LNCaP clone FGC (cell line): ENCODE results near the gene IDS.

Experiments
- DNase-seq: peaks from one replicate; pipeline ENCODE4 v3.0.0-alpha.2; 2011; ENCODE audit warnings: low read depth
- H3K4me3 ChIP-seq: 2 replicates; pipeline ENCODE4 v1.5.1; 2011; ENCODE audit warnings: mild to moderate bottlenecking, low read depth, low read length, control low read depth
- TF ChIP-seq, protein P1 (sequence below): IDR thresholded peaks from 2 replicates; pipeline ENCODE4 v1.5.1; 2012; ENCODE audit warnings: mild to moderate bottlenecking; ENCODE audit not compliant: control insufficient read depth, insufficient read depth; ENCODE audit errors: extremely low read depth

Gene IDS

DNA sequence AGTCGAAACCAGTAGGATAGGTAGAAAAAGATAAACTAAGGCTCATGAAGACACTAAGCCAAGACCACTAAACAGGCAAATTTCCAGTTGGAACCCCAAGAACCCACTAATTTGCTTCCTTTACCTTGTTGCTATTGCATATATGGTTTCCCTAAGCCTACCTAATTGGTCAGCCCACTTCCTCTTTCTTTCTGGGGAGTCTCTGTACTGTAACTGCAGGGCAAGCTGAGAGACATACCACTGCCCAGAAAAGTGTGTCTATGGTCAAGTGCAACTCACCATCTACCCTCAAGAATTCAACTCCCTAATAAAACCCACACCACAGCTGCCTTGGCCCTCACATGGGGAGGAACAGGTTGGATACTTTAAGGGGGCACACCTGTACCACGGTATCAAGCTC, 28.6 kb downstream of the IDS start:
- no peak for DNase-seq
- no peak overlapping the region for H3K4me3 ChIP-seq
- TF ChIP-seq, protein P1, sequence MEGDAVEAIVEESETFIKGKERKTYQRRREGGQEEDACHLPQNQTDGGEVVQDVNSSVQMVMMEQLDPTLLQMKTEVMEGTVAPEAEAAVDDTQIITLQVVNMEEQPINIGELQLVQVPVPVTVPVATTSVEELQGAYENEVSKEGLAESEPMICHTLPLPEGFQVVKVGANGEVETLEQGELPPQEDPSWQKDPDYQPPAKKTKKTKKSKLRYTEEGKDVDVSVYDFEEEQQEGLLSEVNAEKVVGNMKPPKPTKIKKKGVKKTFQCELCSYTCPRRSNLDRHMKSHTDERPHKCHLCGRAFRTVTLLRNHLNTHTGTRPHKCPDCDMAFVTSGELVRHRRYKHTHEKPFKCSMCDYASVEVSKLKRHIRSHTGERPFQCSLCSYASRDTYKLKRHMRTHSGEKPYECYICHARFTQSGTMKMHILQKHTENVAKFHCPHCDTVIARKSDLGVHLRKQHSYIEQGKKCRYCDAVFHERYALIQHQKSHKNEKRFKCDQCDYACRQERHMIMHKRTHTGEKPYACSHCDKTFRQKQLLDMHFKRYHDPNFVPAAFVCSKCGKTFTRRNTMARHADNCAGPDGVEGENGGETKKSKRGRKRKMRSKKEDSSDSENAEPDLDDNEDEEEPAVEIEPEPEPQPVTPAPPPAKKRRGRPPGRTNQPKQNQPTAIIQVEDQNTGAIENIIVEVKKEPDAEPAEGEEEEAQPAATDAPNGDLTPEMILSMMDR, result no peak

DNA sequence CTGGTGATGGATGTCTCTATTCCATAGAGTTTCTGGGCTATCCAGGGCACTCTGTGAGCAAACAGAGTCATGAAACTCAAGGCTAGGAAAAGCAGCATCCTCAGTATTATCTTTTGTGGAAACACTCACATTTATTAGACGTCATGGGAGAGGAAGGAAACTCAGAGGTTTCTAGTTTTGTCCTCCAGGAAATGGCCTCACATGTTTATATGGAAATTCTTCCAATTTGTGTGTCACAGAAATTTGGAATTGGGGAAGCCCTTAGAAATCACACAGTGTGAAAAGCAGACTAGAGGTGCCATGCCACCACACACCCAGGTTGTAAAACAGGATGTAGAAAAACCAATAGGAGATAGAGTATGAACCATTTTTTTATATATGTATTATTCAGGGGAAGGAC, 31.1 kb downstream of the IDS start:
- DNase-seq, result no peak
- TF ChIP-seq, protein P1, result no peak
- no peak overlapping the region for H3K4me3 ChIP-seq

DNA sequence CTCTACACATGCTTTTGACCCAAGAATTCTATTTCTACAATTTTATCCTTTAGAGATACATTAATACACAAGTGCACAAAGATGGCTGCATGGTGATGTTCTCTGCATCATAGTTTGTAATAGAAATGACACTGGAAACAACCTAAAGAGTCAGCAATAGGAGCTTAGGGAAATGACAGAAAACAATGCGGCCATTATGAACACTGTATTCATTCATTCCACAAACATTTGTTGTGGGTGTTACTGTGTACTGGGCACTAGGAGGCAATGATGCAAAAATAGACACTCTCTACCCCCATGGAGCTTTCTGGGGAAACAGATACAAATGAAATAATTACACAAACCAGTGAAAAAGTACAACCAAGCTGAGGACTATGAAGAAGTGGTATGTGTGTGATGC, 32.0 kb downstream of the IDS start:
- DNase-seq, result no peak
- no peak overlapping the region for H3K4me3 ChIP-seq
- TF ChIP-seq, protein P1, result no peak

DNA sequence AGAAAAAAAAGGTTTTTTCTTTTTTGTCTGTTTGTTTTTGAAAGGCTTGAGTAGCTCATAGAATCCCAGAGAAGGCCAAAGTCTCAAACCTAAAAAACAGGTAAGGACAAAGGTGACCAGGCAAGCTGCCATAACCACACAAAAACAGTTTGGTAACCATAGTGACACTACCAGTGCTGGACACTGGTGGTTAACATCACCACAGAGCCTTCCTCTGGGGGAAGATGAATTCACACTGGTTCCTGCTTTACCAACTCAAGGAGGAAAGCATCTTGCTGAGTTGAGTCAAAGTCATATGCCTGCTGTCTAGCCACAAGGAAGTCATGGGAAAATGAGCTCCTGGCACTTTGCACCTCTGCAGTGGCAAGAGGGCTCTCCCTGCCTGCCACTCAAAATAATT, 32.5 kb downstream of the IDS start:
- no peak for DNase-seq
- no peak overlapping the region for H3K4me3 ChIP-seq
- TF ChIP-seq, protein P1, result no peak

DNA sequence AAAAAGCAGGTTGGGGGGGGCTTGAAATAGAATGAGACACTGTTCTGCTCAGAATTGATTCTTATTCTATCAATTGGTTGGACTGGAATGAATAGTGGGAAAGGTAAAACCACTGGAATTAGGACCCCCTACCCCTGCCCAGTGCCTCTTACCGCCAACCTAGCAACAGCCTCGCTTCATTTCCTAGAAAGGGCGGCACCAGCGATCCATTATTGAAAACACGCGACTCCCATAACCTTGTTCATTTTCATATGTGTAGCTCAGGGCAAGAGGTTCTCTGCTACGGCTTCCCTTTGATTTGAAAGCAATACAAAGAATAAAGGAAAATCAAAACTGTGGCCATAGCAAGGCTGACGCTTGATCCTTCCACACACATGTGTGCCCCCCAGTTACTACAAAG, 33.7 kb downstream of the IDS start:
- TF ChIP-seq, protein P1, result no peak
- no peak for DNase-seq
- no peak overlapping the region for H3K4me3 ChIP-seq

DNA sequence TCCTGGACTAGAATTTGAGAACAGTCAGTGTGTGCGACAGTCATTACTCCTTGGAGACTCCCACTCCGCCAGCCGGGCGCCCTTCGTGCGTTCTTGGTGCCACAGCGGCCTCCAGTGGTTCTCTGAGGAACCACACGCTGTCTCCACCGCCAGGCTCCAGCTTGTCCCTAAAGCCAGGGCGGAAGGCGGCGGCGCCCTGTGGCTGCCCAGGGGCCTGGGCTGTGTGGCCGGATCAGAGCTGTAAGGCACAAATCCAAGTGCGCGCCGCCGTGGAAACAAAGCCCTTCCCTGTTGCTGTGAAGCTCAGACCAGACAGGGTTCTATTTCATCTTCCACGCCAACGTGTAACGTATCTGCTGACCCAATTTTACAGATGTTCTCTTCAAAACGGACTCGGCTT, 34.2 kb downstream of the IDS start:
- no peak overlapping the region for H3K4me3 ChIP-seq
- TF ChIP-seq, protein P1, result peak; percentile 79
- DNase-seq, result no peak

DNA sequence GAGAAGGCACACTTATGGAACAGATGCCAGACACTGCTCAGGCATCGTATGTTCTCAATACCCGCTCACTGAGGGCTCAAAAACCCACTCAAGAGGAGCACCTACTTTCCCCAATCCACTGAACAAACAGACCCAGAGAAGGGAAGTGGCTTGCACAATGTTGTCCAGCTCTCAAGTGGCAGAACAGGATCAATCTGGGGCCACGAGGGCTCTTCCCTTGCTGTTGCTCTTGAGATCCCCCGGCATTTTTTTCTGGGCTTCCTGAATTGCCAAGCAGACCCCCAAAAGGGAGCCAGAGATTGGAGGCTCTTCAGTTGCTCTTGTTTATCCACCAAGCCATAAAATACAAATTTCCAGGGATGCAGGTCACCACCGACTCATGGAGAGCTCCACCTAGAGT, 35.7 kb downstream of the IDS start:
- DNase-seq, result no peak
- TF ChIP-seq, protein P1, result no peak
- H3K4me3 ChIP-seq, result no peak overlapping the region
